ENCODE measurements around the gene APEH. TPM values are rescaled to one million over a fixed set of nuclear protein-coding genes. Genes with fewer than 3 reads are reported as not detected.

APEH gene
- total RNA-seq, 2 experiments from 2014 or later = 165 to 166 TPM

GRCh38 chr3:49662720-49663413 is 11.3 kb upstream of the APEH start:
- H3K27ac Mint-ChIP-seq = no peak overlapping the region
- H3K4me1 Mint-ChIP-seq (ENCODE audit: low read depth) = no peaks in the 10 kb centered on the region
- no peak overlapping the region for H3K4me3 Mint-ChIP-seq
- TF ChIP-seq, protein P1, sequence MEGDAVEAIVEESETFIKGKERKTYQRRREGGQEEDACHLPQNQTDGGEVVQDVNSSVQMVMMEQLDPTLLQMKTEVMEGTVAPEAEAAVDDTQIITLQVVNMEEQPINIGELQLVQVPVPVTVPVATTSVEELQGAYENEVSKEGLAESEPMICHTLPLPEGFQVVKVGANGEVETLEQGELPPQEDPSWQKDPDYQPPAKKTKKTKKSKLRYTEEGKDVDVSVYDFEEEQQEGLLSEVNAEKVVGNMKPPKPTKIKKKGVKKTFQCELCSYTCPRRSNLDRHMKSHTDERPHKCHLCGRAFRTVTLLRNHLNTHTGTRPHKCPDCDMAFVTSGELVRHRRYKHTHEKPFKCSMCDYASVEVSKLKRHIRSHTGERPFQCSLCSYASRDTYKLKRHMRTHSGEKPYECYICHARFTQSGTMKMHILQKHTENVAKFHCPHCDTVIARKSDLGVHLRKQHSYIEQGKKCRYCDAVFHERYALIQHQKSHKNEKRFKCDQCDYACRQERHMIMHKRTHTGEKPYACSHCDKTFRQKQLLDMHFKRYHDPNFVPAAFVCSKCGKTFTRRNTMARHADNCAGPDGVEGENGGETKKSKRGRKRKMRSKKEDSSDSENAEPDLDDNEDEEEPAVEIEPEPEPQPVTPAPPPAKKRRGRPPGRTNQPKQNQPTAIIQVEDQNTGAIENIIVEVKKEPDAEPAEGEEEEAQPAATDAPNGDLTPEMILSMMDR (IDR thresholded peaks at IDR 0.05) = no peak
- intact Hi-C loops (cut with micrococcal nuclease) = no loop called here
- ChIA-PET POLR2A (no interaction called here), CTCF (interaction anchor here (5.8 kb wide), 1 partner anchor 123 kb away, joined by 43 read pairs; no protein-coding TSS in a partner anchor)
- no peaks in the 10 kb centered on the region for H3K27me3 Mint-ChIP-seq
- no peaks in the 10 kb centered on the region for H3K9me3 Mint-ChIP-seq
- no peak for ATAC-seq
- H3K36me3 Mint-ChIP-seq (ENCODE audit: low read depth) = no peaks in the 10 kb centered on the region
- no peak for DNase-seq

GRCh38 chr3:49663831-49664230 is 10.3 kb upstream of the APEH start:
- no peak for DNase-seq
- H3K36me3 Mint-ChIP-seq (ENCODE audit: low read depth) = no peaks in the 10 kb centered on the region
- no peak overlapping the region for H3K27ac Mint-ChIP-seq
- POLR2A ChIA-PET = no interaction called here
- ATAC-seq = no peak
- CTCF ChIA-PET = interaction anchor here (5.8 kb wide), 1 partner anchor 124 kb away, joined by 43 read pairs; no protein-coding TSS in a partner anchor
- H3K4me3 Mint-ChIP-seq = no peak overlapping the region
- intact Hi-C loops (cut with micrococcal nuclease) = no loop called here
- no peaks in the 10 kb centered on the region for H3K4me1 Mint-ChIP-seq (ENCODE audit: low read depth)
- H3K9me3 Mint-ChIP-seq = no peaks in the 10 kb centered on the region
- TF ChIP-seq, protein P1 (IDR thresholded peaks at IDR 0.05) = no peak
- H3K27me3 Mint-ChIP-seq = no peaks in the 10 kb centered on the region

DNA sequence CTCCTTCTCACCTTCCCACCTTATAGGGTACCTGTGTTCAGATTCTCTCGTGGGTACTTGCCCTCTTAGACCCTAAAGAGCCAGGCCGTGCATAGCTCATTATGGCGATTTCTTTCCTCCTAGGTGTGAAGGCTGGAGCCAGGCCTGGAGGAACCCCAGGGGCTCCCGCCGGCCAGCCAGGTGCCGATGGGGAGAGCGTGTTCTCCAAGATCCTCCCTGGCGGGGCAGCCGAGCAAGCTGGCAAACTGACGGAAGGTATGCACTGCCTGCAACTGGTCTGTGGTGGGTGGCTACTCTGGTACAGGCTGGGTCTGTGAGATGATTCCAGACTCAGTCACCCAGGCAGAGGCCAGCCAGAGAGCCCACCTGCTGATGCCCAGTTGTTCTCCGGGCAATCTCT is 9.9 kb upstream of the APEH start:
- Mint-ChIP-seq H3K9me3 (no peaks in the 10 kb centered on the region), H3K27ac (no peak overlapping the region), H3K4me3 (no peak overlapping the region), H3K36me3 (ENCODE audit: low read depth) (no peaks in the 10 kb centered on the region), H3K4me1 (ENCODE audit: low read depth) (no peaks in the 10 kb centered on the region), H3K27me3 (no peaks in the 10 kb centered on the region)
- TF ChIP-seq, protein P1 (IDR thresholded peaks at IDR 0.05) = no peak
- ATAC-seq (no peak), DNase-seq (no peak)
- POLR2A ChIA-PET = no interaction called here
- CTCF ChIA-PET = interaction anchor here (5.8 kb wide), 1 partner anchor 124 kb away, joined by 43 read pairs; no protein-coding TSS in a partner anchor
- intact Hi-C loops (cut with micrococcal nuclease) = no loop called here

- Mint-ChIP-seq H3K4me3 (no peak overlapping the region), H3K27ac (no peak overlapping the region), H3K27me3 (no peaks in the 10 kb centered on the region), H3K36me3 (ENCODE audit: low read depth) (no peaks in the 10 kb centered on the region), H3K4me1 (ENCODE audit: low read depth) (no peaks in the 10 kb centered on the region), H3K9me3 (no peaks in the 10 kb centered on the region)
- TF ChIP-seq, protein P1 (IDR thresholded peaks at IDR 0.05) = no peak
- ATAC-seq = no peak
- intact Hi-C loops (cut with micrococcal nuclease) = no loop called here
- ChIA-PET POLR2A (interaction anchor here (0.5 to 1.2 kb wide), 2 partner anchors 126 to 596 kb away, joined by 3 read pairs; no protein-coding TSS in a partner anchor), CTCF (interaction anchor here (5.8 kb wide), 1 partner anchor 126 kb away, joined by 43 read pairs; no protein-coding TSS in a partner anchor)
- DNase-seq = no peak
Observed at GRCh38 chr3:49665822-49666519, 8.2 kb upstream of the APEH start.

- TF ChIP-seq, protein P1 (IDR thresholded peaks at IDR 0.05) = no peak
- DNase-seq (no peak), ATAC-seq (no peak)
- Mint-ChIP-seq H3K4me3 (no peak overlapping the region), H3K27me3 (no peaks in the 10 kb centered on the region), H3K36me3 (ENCODE audit: low read depth) (no peaks in the 10 kb centered on the region), H3K4me1 (ENCODE audit: low read depth) (peaks cover 2% of the 10 kb centered on the region), H3K27ac (no peak overlapping the region), H3K9me3 (no peaks in the 10 kb centered on the region)
- CTCF ChIA-PET = interaction anchor here (5.8 kb wide), 1 partner anchor 127 kb away, joined by 43 read pairs; no protein-coding TSS in a partner anchor
- POLR2A ChIA-PET = no interaction called here
- intact Hi-C loops (cut with micrococcal nuclease) = no loop called here
Observed at GRCh38 chr3:49666592-49666991, 7.6 kb upstream of the APEH start.

Measured in activated CD8-positive, alpha-beta T cell treated with anti-CD3 and anti-CD28 coated beads for 36 hours (primary cell).